ENCODE data around the gene LPP.

- no peak for TF ChIP-seq POLR2AphosphoS5 (IDR thresholded peaks at IDR 0.05; ENCODE audit: low read depth, low read length)
- TF ChIP-seq TAF1 (IDR thresholded peaks at IDR 0.05; ENCODE audit: borderline replicate concordance, insufficient read depth, low read length) = no peak
- TF ChIP-seq REST (IDR thresholded peaks at IDR 0.05; ENCODE audit: insufficient read depth in 1 of 2, low read depth in 2 of 2, low read length in 2 of 2) = no peak
Measured at GRCh38 chr3:188680189-188680588, 526.2 kb downstream of the LPP start.
